Measurements from ENCODE around the gene KLHL26.

Gene KLHL26

DNA sequence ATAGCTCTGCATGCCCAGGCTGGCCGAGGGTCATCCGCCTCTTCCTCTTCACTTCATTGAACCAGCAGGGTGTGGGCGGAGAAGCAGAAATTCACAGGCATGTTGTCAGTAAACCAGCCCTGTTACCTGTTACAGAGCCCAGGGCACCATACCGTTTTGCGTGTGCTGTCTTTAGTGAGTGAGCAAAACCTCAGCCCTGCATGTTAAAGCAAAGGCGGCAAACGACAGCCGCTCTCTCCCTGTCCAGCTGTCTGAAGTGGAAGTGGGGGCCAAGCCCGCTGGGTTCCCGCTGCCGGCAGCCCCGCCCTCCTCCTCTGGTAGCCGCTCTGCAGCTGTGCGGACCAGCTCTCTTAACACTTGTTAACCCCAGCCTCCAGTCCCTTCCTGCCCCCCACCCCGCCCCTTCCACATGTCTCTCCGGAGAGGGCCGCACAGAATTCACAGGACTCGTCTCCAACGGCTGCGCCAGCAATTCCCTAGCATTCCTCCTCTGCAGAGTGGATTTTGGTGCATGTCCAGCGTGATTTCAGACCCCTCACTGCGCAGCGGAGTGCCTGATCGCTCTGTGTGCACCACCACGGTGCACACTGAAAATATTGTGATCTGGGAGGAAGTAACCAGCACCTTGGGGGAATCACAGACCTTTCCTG lies 12.7 kb downstream of the KLHL26 start:
- H3K79me2 ChIP-seq (ENCODE audit: low read length), result peaks cover 9% of the 10 kb centered on the region; the same call in 1 of the 2 replicates
- H3K27me3 ChIP-seq (ENCODE audit: low read depth, low read length), result no peaks in the 10 kb centered on the region
- no peak overlapping the region for H3K9ac ChIP-seq (ENCODE audit: low read length)
- peaks cover 50% of the 10 kb centered on the region for H4K20me1 ChIP-seq (ENCODE audit: insufficient read depth, low read length)
- H3K9me3 ChIP-seq (ENCODE audit: insufficient read depth, low read length), result no peaks in the 10 kb centered on the region
- H3K4me3 ChIP-seq (ENCODE audit: low read length), result no peak overlapping the region
- peaks cover 2% of the 10 kb centered on the region for H3K4me1 ChIP-seq (ENCODE audit: low read length)
- TF ChIP-seq, protein P1, sequence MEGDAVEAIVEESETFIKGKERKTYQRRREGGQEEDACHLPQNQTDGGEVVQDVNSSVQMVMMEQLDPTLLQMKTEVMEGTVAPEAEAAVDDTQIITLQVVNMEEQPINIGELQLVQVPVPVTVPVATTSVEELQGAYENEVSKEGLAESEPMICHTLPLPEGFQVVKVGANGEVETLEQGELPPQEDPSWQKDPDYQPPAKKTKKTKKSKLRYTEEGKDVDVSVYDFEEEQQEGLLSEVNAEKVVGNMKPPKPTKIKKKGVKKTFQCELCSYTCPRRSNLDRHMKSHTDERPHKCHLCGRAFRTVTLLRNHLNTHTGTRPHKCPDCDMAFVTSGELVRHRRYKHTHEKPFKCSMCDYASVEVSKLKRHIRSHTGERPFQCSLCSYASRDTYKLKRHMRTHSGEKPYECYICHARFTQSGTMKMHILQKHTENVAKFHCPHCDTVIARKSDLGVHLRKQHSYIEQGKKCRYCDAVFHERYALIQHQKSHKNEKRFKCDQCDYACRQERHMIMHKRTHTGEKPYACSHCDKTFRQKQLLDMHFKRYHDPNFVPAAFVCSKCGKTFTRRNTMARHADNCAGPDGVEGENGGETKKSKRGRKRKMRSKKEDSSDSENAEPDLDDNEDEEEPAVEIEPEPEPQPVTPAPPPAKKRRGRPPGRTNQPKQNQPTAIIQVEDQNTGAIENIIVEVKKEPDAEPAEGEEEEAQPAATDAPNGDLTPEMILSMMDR (IDR thresholded peaks at IDR 0.05; ENCODE audit: low read depth, low read length), result no peak
- TF ChIP-seq EZH2phosphoT487 (IDR thresholded peaks at IDR 0.05; ENCODE audit: low read depth), result no peak
- H2AFZ ChIP-seq (ENCODE audit: low read depth, low read length), result no peak overlapping the region
- H3K4me2 ChIP-seq (ENCODE audit: low read length), result no peak overlapping the region
- H3K27ac ChIP-seq (ENCODE audit: low read length), result no peak overlapping the region
- H3K36me3 ChIP-seq (replicated peaks; ENCODE audit: low read depth, low read length), result no peaks in the 10 kb centered on the region

DNA sequence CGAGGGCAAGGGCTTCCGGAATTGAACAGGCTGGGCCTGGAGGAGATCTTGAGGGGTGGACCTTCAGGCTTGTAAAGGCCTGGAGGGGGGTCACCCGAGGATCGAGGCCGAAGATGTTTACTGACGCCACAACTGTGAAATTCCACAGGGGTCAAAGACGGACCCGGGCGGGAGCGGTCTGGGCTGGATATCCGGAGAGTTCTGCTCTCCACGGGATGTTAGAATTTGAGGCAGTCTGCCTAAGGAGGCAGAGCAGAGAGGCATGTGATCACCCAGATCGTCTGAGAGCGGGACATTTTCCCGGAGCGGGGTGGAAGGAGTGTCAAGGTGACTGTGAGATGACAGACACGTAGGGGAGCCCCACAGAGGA lies 13.2 kb downstream of the KLHL26 start:
- TF ChIP-seq EZH2phosphoT487 (IDR thresholded peaks at IDR 0.05; ENCODE audit: low read depth), result no peak
- TF ChIP-seq, protein P1 (IDR thresholded peaks at IDR 0.05; ENCODE audit: low read depth, low read length), result no peak
- peaks cover 50% of the 10 kb centered on the region for H4K20me1 ChIP-seq (ENCODE audit: insufficient read depth, low read length)
- H3K27ac ChIP-seq (ENCODE audit: low read length), result no peak overlapping the region
- H3K79me2 ChIP-seq (ENCODE audit: low read length), result peaks cover 3% of the 10 kb centered on the region; the same call in 1 of the 2 replicates
- no peaks in the 10 kb centered on the region for H3K9me3 ChIP-seq (ENCODE audit: insufficient read depth, low read length)
- H3K4me1 ChIP-seq (ENCODE audit: low read length), result no peaks in the 10 kb centered on the region
- no peaks in the 10 kb centered on the region for H3K27me3 ChIP-seq (ENCODE audit: low read depth, low read length)
- no peak overlapping the region for H2AFZ ChIP-seq (ENCODE audit: low read depth, low read length)
- H3K4me3 ChIP-seq (ENCODE audit: low read length), result no peak overlapping the region
- no peaks in the 10 kb centered on the region for H3K36me3 ChIP-seq (replicated peaks; ENCODE audit: low read depth, low read length)
- no peak overlapping the region for H3K4me2 ChIP-seq (ENCODE audit: low read length)
- H3K9ac ChIP-seq (ENCODE audit: low read length), result no peak overlapping the region

DNA sequence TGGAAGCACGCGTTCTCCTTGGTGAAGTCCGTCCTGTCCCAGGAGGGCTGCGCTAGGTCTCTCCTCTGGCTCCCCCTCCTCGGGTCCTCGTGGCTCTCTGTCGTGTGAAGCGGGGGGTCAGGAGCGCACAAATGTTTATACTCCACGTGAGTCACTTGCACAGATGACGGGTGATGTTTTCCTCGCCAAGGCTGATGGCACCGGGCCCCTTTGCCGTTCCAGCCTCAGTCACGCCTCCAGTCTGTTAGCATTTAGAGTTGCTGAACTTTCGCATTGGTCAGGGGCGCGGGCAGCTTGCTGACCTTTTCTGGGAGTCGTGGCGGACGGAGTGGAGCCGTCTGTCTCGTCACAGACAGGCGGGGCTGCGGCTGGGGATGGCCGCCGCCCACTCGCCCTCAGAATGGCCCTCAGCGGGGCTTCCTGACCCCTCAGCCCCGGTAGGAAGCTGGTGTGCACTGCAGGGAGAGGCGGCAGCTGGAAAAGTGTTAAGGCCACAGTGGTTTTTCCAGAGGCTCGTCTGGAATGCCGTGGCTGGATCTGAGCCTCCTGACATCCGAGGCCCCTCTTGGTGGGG lies 13.7 kb downstream of the KLHL26 start:
- TF ChIP-seq, protein P1 (IDR thresholded peaks at IDR 0.05; ENCODE audit: low read depth, low read length), result no peak
- TF ChIP-seq EZH2phosphoT487 (IDR thresholded peaks at IDR 0.05; ENCODE audit: low read depth), result no peak
- Histone ChIP-seq H3K4me1 (ENCODE audit: low read length) (no peaks in the 10 kb centered on the region), H3K27ac (ENCODE audit: low read length) (no peak overlapping the region), H2AFZ (ENCODE audit: low read depth, low read length) (no peak overlapping the region), H3K4me3 (ENCODE audit: low read length) (no peak overlapping the region), H3K9ac (ENCODE audit: low read length) (no peak overlapping the region), H3K9me3 (ENCODE audit: insufficient read depth, low read length) (no peaks in the 10 kb centered on the region), H3K4me2 (ENCODE audit: low read length) (no peak overlapping the region), H3K36me3 (replicated peaks; ENCODE audit: low read depth, low read length) (no peaks in the 10 kb centered on the region), H3K79me2 (ENCODE audit: low read length) (no peaks in the 10 kb centered on the region), H3K27me3 (ENCODE audit: low read depth, low read length) (no peaks in the 10 kb centered on the region), H4K20me1 (ENCODE audit: insufficient read depth, low read length) (peaks cover 53% of the 10 kb centered on the region)

DNA sequence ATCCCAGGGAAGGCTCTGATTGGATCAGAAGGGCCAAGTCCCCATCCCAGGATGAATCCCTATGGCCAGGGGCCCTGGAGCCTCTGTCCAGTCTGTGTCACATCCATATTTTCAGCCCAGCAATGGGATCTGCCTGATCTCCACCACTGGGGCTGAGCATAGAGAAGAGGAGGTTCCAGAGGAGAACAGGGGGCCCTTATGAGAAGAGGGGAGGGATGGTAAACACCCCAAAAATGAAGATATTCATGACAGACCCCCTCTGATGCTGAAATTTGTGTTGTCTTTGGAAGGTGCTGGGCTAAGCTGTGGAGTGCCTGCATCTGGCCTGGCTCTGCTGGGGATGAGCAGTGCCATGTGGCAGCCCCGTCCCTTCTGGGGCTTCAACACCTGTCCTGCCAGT lies 14.5 kb downstream of the KLHL26 start:
- H3K27ac ChIP-seq (ENCODE audit: low read length), result no peak overlapping the region
- no peak overlapping the region for H3K9ac ChIP-seq (ENCODE audit: low read length)
- no peak overlapping the region for H3K4me2 ChIP-seq (ENCODE audit: low read length)
- no peak overlapping the region for H2AFZ ChIP-seq (ENCODE audit: low read depth, low read length)
- no peaks in the 10 kb centered on the region for H3K9me3 ChIP-seq (ENCODE audit: insufficient read depth, low read length)
- H3K79me2 ChIP-seq (ENCODE audit: low read length), result no peaks in the 10 kb centered on the region
- TF ChIP-seq EZH2phosphoT487 (IDR thresholded peaks at IDR 0.05; ENCODE audit: low read depth), result no peak
- TF ChIP-seq, protein P1 (IDR thresholded peaks at IDR 0.05; ENCODE audit: low read depth, low read length), result no peak
- no peaks in the 10 kb centered on the region for H3K27me3 ChIP-seq (ENCODE audit: low read depth, low read length)
- H3K4me1 ChIP-seq (ENCODE audit: low read length), result no peaks in the 10 kb centered on the region
- no peak overlapping the region for H3K4me3 ChIP-seq (ENCODE audit: low read length)
- H4K20me1 ChIP-seq (ENCODE audit: insufficient read depth, low read length), result peaks cover 60% of the 10 kb centered on the region
- no peaks in the 10 kb centered on the region for H3K36me3 ChIP-seq (replicated peaks; ENCODE audit: low read depth, low read length)
